Measurements from ENCODE around the gene TPK1. TPM values are rescaled to one million over a fixed set of nuclear protein-coding genes. Genes with fewer than 3 reads are reported as not detected.

Gene TPK1
- 2.1 to 3.4 TPM (median 3.1 TPM) in 5 replicates for total RNA-seq (2022; extraction: Qiagen RNA extraction)

GRCh38 chr7:144835652-144836544, at the start of gene TPK1:
Gene TPK1 (minus strand): TSS chr7:144836053. CDS start chr7:144835602, 451 bp downstream.

DNA sequence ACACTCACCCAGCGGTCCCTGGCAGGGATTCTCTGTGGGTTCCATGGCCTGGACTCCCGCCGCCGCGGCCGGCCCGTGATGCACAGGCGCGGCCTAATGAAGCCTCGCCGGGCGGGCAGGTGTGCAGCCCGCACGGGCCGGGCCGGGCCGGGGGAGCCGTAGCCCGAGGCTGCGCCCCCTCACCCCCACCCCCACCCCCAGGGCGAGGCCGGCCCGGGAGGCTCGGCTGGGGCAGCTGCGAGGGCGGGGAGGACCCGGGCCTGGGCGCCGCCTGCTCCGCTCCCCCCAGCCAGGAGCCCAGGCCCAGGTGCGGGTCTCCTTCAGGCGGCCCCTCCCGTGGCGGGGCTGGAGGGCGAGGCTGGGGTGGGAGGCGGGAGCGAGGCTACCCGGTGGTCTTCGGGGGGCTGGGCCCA, 432.2 kb downstream of the TPK1 start, which contains the start of gene NOBOX:
Gene NOBOX, minus strand, starts transcription at position 45 of the 413 bp plus-strand sequence.

